H9 (cell line): ENCODE results near the gene PRICKLE3. TPM values are rescaled to one million over a fixed set of nuclear protein-coding genes. Genes with fewer than 3 reads are reported as not detected.

Experiments
- DNase-seq: peaks from one replicate; pipeline ENCODE4 v3.0.0-alpha.2; 2017
- H2AFZ ChIP-seq: one replicate; pipeline ENCODE4 v1.6.1; 2013; ENCODE audit warnings: mild to moderate bottlenecking, low read length, control low read depth, moderate library complexity
- H2AK5ac ChIP-seq: 2 replicates; pipeline ENCODE4 v1.6.1; 2013; ENCODE audit warnings: low read length, control low read depth, mixed read lengths; ENCODE audit not compliant: insufficient read length
- H2BK120ac ChIP-seq: one replicate; pipeline ENCODE4 v1.6.1; 2013; ENCODE audit warnings: low read depth, mild to moderate bottlenecking, low read length, control low read depth, inconsistent platforms; ENCODE audit not compliant: poor library complexity, severe bottlenecking
- H2BK12ac ChIP-seq: 2 replicates; pipeline ENCODE4 v1.6.1; 2013; ENCODE audit warnings: low read length, control low read depth, mixed read lengths, low read depth; ENCODE audit not compliant: insufficient read length
- H2BK15ac ChIP-seq: 2 replicates; pipeline ENCODE4 v1.6.1; 2013; ENCODE audit warnings: low read depth, low read length, control low read depth
- H2BK20ac ChIP-seq: one replicate; pipeline ENCODE4 v1.6.1; 2013; ENCODE audit warnings: low read depth, mild to moderate bottlenecking, low read length, control low read depth, inconsistent platforms; ENCODE audit not compliant: poor library complexity, severe bottlenecking
- H2BK5ac ChIP-seq: 2 replicates; pipeline ENCODE4 v1.6.1; 2013; ENCODE audit warnings: low read length, control low read depth, mixed read lengths; ENCODE audit not compliant: insufficient read length
- H3K14ac ChIP-seq: 2 replicates; pipeline ENCODE4 v1.6.1; 2013; ENCODE audit warnings: low read length, control low read depth; ENCODE audit not compliant: insufficient read depth
- H3K18ac ChIP-seq: 2 replicates; pipeline ENCODE4 v1.6.1; 2013; ENCODE audit warnings: low read depth, mild to moderate bottlenecking, mixed read lengths, low read length, control low read depth; ENCODE audit not compliant: insufficient read length
- H3K23ac ChIP-seq: 2 replicates; pipeline ENCODE4 v1.6.1; 2013; ENCODE audit warnings: low read length, control low read depth, mixed read lengths, low read depth; ENCODE audit not compliant: insufficient read length
- H3K23me2 ChIP-seq: 2 replicates; pipeline ENCODE4 v1.6.1; 2013; ENCODE audit warnings: low read depth, mild to moderate bottlenecking, mixed read lengths, low read length, control low read depth; ENCODE audit not compliant: insufficient read length, poor library complexity, severe bottlenecking
- H3K27ac ChIP-seq: 2 replicates; pipeline ENCODE4 v1.5.1; 2013; ENCODE audit warnings: low read length, control low read depth, mixed read lengths, low read depth; ENCODE audit not compliant: insufficient read length
- H3K27me3 ChIP-seq: 2 replicates; pipeline ENCODE4 v1.6.1; 2013; ENCODE audit warnings: low read length, control low read depth, inconsistent platforms; ENCODE audit not compliant: insufficient read depth
- H3K4ac ChIP-seq: 2 replicates; pipeline ENCODE4 v1.6.1; 2013; ENCODE audit warnings: low read depth, mild to moderate bottlenecking, control low read depth, inconsistent platforms, low read length, moderate library complexity
- H3K4me1 ChIP-seq: 2 replicates; pipeline ENCODE4 v1.6.1; 2013; ENCODE audit warnings: low read length, control low read depth, inconsistent platforms; ENCODE audit not compliant: insufficient read depth
- H3K4me2 ChIP-seq: 2 replicates; pipeline ENCODE4 v1.6.1; 2013; ENCODE audit warnings: low read length, control low read depth, mixed read lengths; ENCODE audit not compliant: insufficient read length, insufficient read depth
- H3K56ac ChIP-seq: 2 replicates; pipeline ENCODE4 v1.6.1; 2013; ENCODE audit warnings: low read depth, mild to moderate bottlenecking, mixed read lengths, low read length, control low read depth; ENCODE audit not compliant: insufficient read length
- H3K79me1 ChIP-seq: 2 replicates; pipeline ENCODE4 v1.6.1; 2013; ENCODE audit warnings: low read depth, mild to moderate bottlenecking, moderate library complexity, low read length, control low read depth, inconsistent platforms; ENCODE audit not compliant: insufficient read depth, poor library complexity, severe bottlenecking
- H3K79me2 ChIP-seq: 2 replicates; pipeline ENCODE4 v1.6.1; 2013; ENCODE audit warnings: low read length, control low read depth, inconsistent platforms; ENCODE audit not compliant: insufficient read depth
- H3K9ac ChIP-seq: 2 replicates; pipeline ENCODE4 v1.6.1; 2013; ENCODE audit warnings: low read length, control low read depth, mixed read lengths; ENCODE audit not compliant: insufficient read length; ENCODE audit errors: extremely low read depth
- H3K9me3 ChIP-seq: one replicate; pipeline ENCODE4 v1.6.1; 2013; ENCODE audit warnings: low read depth, low read length, inconsistent platforms; ENCODE audit not compliant: control insufficient read depth
- H3T11ph ChIP-seq: one replicate; pipeline ENCODE4 v1.6.1; 2013; ENCODE audit warnings: mild to moderate bottlenecking, low read length, control low read depth, inconsistent platforms
- H4K20me1 ChIP-seq: one replicate; pipeline ENCODE4 v1.6.1; 2013; ENCODE audit not compliant: control insufficient read depth, insufficient read length, insufficient read depth
- H4K5ac ChIP-seq: 2 replicates; pipeline ENCODE4 v1.6.1; 2013; ENCODE audit warnings: low read depth, mild to moderate bottlenecking, mixed read lengths, low read length, control low read depth; ENCODE audit not compliant: insufficient read length
- H4K8ac ChIP-seq: replicated peaks from 2 replicates; pipeline ENCODE4 v1.6.1; 2013; ENCODE audit warnings: low read length, control low read depth, mixed read lengths, low read depth; ENCODE audit not compliant: insufficient read length
- H4K91ac ChIP-seq: 2 replicates; pipeline ENCODE4 v1.6.1; 2013; ENCODE audit warnings: low read depth, mild to moderate bottlenecking, moderate library complexity, mixed read lengths, low read length, control low read depth; ENCODE audit not compliant: insufficient read length
- H3K27ac Mint-ChIP-seq, 3 experiments: 2 replicates in 2 of 3; 3 replicates in 1 of 3; pipeline ENCODE4 v1.8.0; 2020 to 2021; ENCODE audit warnings: mixed read lengths in 3 of 3, mild to moderate bottlenecking in 1 of 3, moderate library complexity in 1 of 3
- H3K27me3 Mint-ChIP-seq: 2 replicates; pipeline ENCODE4 v1.8.0; 2021; ENCODE audit warnings: low read depth, mild to moderate bottlenecking, moderate library complexity, mixed read lengths
- H3K36me3 Mint-ChIP-seq, 3 experiments: 2 replicates in 2 of 3; 3 replicates in 1 of 3; pipeline ENCODE4 v1.8.0; 2020 to 2021; ENCODE audit warnings: low read depth in 3 of 3, mixed read lengths in 3 of 3; ENCODE audit not compliant: insufficient read depth in 1 of 3
- H3K4me1 Mint-ChIP-seq, 2 experiments: 2 replicates each; pipeline ENCODE4 v1.8.0; 2020; ENCODE audit warnings: mixed read lengths in 2 of 2
- H3K4me3 Mint-ChIP-seq, 2 experiments: 2 replicates in 1 of 2; 3 replicates in 1 of 2; pipeline ENCODE4 v1.8.0; 2020 to 2021; ENCODE audit warnings: mild to moderate bottlenecking in 2 of 2, mixed read lengths in 2 of 2, moderate library complexity in 1 of 2
- H3K9me3 Mint-ChIP-seq, 2 experiments: 2 replicates in 1 of 2; 3 replicates in 1 of 2; pipeline ENCODE4 v1.8.0; 2020; ENCODE audit warnings: mild to moderate bottlenecking in 2 of 2, mixed read lengths in 2 of 2, moderate library complexity in 1 of 2
- CTCF ChIP-seq: fragments of 200-600 bp; sonication (generic); conservative IDR thresholded peaks from 3 replicates; pipeline ENCODE4 v1.8.0; 2021; ENCODE audit warnings: antibody characterized with exemption, mild to moderate bottlenecking
- WGBS: extraction: QIAGEN DNeasy Blood & Tissue Kit; methylation state at CpG from one replicate; pipeline ENCODE4 v1.1.7; 2013; ENCODE audit warnings: missing lambda C conversion rate, low lambda C conversion rate, mixed read lengths; ENCODE audit not compliant: insufficient read length; ENCODE audit errors: extremely low coverage; 5-methylcytosine and 5-hydroxymethylcytosine counted together
- total RNA-seq: library from RNA; stranded (reverse); gene quantifications from 2 replicates; pipeline ENCODE4 v1.2.1, GENCODE V29; 2021

PRICKLE3 gene
- total RNA-seq, 1 experiment from 2014 or later, result 9.7 TPM

DNA sequence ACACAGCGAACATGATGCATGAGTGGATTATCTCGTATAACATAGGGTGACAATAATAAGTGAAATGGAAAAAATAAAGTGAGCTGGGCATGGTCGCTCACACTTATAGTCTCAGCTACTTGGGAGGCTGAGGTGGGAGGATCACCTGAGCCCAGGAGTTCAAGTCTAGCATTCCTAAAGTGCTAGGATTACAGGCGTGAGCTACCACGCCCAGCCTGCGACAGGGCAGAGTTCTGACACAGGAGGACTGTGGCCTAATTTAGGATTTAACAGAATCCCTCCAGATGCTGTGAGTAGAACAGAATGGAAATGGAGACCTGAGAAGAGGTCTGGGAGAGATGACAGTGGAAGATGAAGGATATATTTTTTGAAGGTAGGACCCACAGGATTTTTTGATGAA lies 3.4 kb upstream of the PRICKLE3 start:
- Histone ChIP-seq H3K79me1 (no peaks in the 10 kb centered on the region), H3K23ac (no peak overlapping the region), H3K27me3 (no peaks in the 10 kb centered on the region), H2AK5ac (no peak overlapping the region), H2BK20ac (no peak overlapping the region), H3K4ac (no peak overlapping the region), H3K18ac (no peak overlapping the region), H3K4me1 (no peaks in the 10 kb centered on the region), H2BK15ac (no peak overlapping the region), H2BK120ac (no peak overlapping the region), H3K23me2 (peaks cover 15% of the 10 kb centered on the region), H3K79me2 (no peaks in the 10 kb centered on the region), H4K8ac (no peak overlapping the region), H3T11ph (no peak overlapping the region), H3K9me3 (peaks cover 11% of the 10 kb centered on the region), H4K20me1 (no peaks in the 10 kb centered on the region), H2BK5ac (no peak overlapping the region), H3K4me2 (no peak overlapping the region), H2AFZ (no peak overlapping the region), H4K5ac (no peak overlapping the region), H4K91ac (no peak overlapping the region), H2BK12ac (no peak overlapping the region), H3K14ac (no peak overlapping the region), H3K56ac (no peak overlapping the region), H3K9ac (no peak overlapping the region), H3K27ac (no peak overlapping the region)
- WGBS, result no CpG with 5 or more reads among the region's 6 CpGs
- H3K27me3 Mint-ChIP-seq, result peaks cover 2% of the 10 kb centered on the region; the same call in 1 of the 2 replicates
- no peak for DNase-seq
- H3K36me3 Mint-ChIP-seq, result peaks cover 8 to 12% (median 10%) of the 10 kb centered on the region in 3 experiments; a peak in 6 of 7 replicates
- peaks cover 12 to 31% of the 10 kb centered on the region in 2 experiments for H3K4me1 Mint-ChIP-seq
- peaks cover 67 to 74% of the 10 kb centered on the region in 2 experiments for H3K9me3 Mint-ChIP-seq
- no peak overlapping the region for H3K27ac Mint-ChIP-seq
- TF ChIP-seq CTCF, result no peak
- peak overlapping the region; percentile 44 to 60; a peak in 4 of 5 replicates for H3K4me3 Mint-ChIP-seq
